Prostate gland (tissue), 2 donors: Measurements from ENCODE around the gene POLDIP3. TPM values are rescaled to one million over a fixed set of nuclear protein-coding genes. Genes with fewer than 3 reads are reported as not detected.

Experiments
- DNase-seq: peaks from one replicate; pipeline ENCODE4 v3.0.0-alpha.2; 2019; ENCODE audit warnings: low spot score
- H3K27ac ChIP-seq, 2 donors: fragments of 200-600 bp; sonication (generic); 2 replicates each; pipeline ENCODE4 v1.5.1; 2017 to 2019
- H3K27me3 ChIP-seq: fragments of 200-600 bp; sonication (generic); replicated peaks from 2 replicates; pipeline ENCODE4 v1.5.1; 2019; ENCODE audit not compliant: insufficient read depth
- H3K36me3 ChIP-seq, 2 donors: fragments of 200-600 bp; sonication (generic); 1 replicate in 1 of 2; 2 replicates in 1 of 2; pipeline versions ENCODE4 v1.5.1 to v1.8.1; 2017 to 2019
- H3K4me1 ChIP-seq: fragments of 200-600 bp; sonication (generic); replicated peaks from 2 replicates; pipeline ENCODE4 v1.5.1; 2019
- H3K4me3 ChIP-seq, 2 donors: fragments of 200-600 bp; sonication (generic); 2 replicates each; pipeline ENCODE4 v1.5.1; 2017 to 2019
- H3K9me3 ChIP-seq: fragments of 200-600 bp; sonication (generic); 2 replicates; pipeline ENCODE4 v1.5.1; 2017
- POLR2A ChIP-seq: fragments of 450-650 bp; IDR thresholded peaks from one replicate; pipeline ENCODE4 v1.6.1; 2016; ENCODE audit warnings: antibody characterized with exemption, mild to moderate bottlenecking
- POLR2AphosphoS5 ChIP-seq: sonication (generic); formaldehyde crosslinking; IDR thresholded peaks from one replicate; pipeline ENCODE4 v1.6.1; 2017; ENCODE audit warnings: antibody characterized with exemption
- WGBS: methylation state at CpG from one replicate; pipeline ENCODE4 v1.1.5; 2018; 5-methylcytosine and 5-hydroxymethylcytosine counted together
- intact Hi-C: fragments of 100-400 bp; cut with DNase I; formaldehyde crosslinking; loops from one replicate; pipeline ENCODE4 v1.14.2; 2022
- total RNA-seq, 2 donors: library from RNA; depleted of rRNA; stranded (reverse); fragments of >200 nt; gene quantifications; one replicate each; pipeline ENCODE4 v1.1.0, GENCODE V29; 2016
- TF ChIP-seq, protein P1 (sequence below), 4 experiments: fragments of 200-600 bp in 2 of 4; fragments of 450-650 bp in 2 of 4; sonication (generic) in 2 of 4; IDR thresholded peaks; 1 replicate in 3 of 4; 2 replicates in 1 of 4; pipeline ENCODE4 v1.5.1; 2016 to 2019; ENCODE audit warnings: antibody characterized with exemption in 4 of 4, mild to moderate bottlenecking in 2 of 4, moderate library complexity in 2 of 4

POLDIP3 gene
- total RNA-seq, 2 donors from 2014 or later = 46.4 to 62.6 TPM

DNA sequence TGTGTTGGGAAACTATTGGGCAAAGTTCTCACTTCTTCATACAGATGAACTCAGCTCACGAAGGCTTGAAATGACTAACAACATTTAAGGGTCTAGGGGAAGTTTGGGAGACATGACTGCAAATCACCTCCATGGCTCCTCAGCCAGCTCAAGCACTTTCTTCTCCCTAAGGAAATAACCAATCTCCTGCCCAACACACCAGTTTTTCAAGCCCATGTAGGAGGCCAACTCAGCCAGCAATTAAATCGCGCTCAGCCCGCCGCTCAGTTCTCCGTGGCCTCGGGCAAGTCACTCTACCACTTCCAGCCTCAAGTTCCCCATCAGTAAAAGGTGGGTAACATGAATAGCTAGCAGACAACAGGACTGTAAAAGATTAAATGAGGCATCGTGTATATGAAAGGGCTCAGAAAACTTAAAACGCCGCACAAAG is 796 bp downstream of the POLDIP3 start:
- Histone ChIP-seq H3K4me1 (peaks cover 18% of the 10 kb centered on the region), H3K4me3 (peak overlapping the region; percentile 80 to 92), H3K27me3 (no peaks in the 10 kb centered on the region), H3K36me3 (peaks cover 0 to 4% of the 10 kb centered on the region in 2 donors), H3K27ac (peak overlapping the region; percentile 97 to 99), H3K9me3 (no peaks in the 10 kb centered on the region)
- intact Hi-C loops = no loop called here
- WGBS = under 1% methylated on average over 10 of the region's 10 CpGs
- DNase-seq = no peak
- no peak for TF ChIP-seq POLR2AphosphoS5
- TF ChIP-seq, protein P1, sequence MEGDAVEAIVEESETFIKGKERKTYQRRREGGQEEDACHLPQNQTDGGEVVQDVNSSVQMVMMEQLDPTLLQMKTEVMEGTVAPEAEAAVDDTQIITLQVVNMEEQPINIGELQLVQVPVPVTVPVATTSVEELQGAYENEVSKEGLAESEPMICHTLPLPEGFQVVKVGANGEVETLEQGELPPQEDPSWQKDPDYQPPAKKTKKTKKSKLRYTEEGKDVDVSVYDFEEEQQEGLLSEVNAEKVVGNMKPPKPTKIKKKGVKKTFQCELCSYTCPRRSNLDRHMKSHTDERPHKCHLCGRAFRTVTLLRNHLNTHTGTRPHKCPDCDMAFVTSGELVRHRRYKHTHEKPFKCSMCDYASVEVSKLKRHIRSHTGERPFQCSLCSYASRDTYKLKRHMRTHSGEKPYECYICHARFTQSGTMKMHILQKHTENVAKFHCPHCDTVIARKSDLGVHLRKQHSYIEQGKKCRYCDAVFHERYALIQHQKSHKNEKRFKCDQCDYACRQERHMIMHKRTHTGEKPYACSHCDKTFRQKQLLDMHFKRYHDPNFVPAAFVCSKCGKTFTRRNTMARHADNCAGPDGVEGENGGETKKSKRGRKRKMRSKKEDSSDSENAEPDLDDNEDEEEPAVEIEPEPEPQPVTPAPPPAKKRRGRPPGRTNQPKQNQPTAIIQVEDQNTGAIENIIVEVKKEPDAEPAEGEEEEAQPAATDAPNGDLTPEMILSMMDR (IDR thresholded peaks at IDR 0.05) = no peak
- no peak for TF ChIP-seq POLR2A

DNA sequence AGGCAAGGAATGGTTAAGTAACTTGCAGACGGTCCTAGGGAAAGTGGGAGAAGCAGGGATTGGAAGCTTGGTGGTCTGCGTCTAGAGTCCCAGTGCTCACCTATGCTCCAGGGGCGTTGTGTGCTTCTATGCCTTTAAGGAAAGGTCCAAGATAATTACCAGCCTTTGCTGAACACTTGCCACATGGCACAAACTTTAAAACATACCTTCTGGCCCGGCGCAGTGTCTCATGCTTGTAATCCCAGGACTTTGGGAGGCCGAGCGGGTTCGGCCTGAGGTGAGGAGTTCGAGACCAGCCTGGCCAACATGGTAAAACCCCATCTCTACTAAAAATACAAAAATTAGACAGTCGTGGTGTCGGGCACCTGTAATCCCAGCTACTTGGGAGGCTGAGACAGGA is 2.3 kb downstream of the POLDIP3 start:
- WGBS = 45% methylated on average over 11 of the region's 11 CpGs
- Histone ChIP-seq H3K9me3 (no peaks in the 10 kb centered on the region), H3K4me3 (peak overlapping the region in 1 of 2 donors; percentile 80), H3K27ac (peak overlapping the region; percentile 97 to 99), H3K36me3 (peaks cover 0 to 4% of the 10 kb centered on the region in 2 donors), H3K27me3 (no peaks in the 10 kb centered on the region), H3K4me1 (peaks cover 18% of the 10 kb centered on the region)
- intact Hi-C loops = no loop called here
- TF ChIP-seq, protein P1 (IDR thresholded peaks at IDR 0.05) = no peak
- no peak for TF ChIP-seq POLR2A
- no peak for TF ChIP-seq POLR2AphosphoS5
- no peak for DNase-seq

DNA sequence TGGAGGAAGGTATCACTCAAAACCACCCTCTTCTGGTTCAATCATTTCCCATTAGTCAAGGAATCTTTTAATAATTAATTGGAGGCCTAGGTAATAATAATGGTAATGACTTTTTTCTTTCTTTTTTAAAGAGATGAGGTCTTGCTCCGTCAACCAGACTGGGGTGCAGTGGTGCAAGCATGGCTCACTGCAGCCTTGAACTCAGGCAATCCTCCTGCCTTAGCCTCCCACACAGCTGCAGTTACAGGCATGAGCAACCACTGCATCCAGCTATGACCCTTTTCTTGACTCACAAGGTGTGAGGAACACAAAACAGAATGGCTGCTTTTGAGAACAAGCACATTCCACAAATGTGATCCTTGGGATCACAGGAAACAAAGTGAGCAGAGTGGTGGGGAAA is 3.6 kb downstream of the POLDIP3 start:
- TF ChIP-seq POLR2A (no peak), POLR2AphosphoS5 (no peak)
- TF ChIP-seq, protein P1 (IDR thresholded peaks at IDR 0.05) = no peak
- H3K27ac ChIP-seq = no peak overlapping the region
- H3K4me3 ChIP-seq = no peak overlapping the region
- no peak for DNase-seq
- peaks cover 18% of the 10 kb centered on the region for H3K4me1 ChIP-seq
- no peaks in the 10 kb centered on the region for H3K9me3 ChIP-seq
- peaks cover 0 to 4% of the 10 kb centered on the region in 2 donors for H3K36me3 ChIP-seq
- intact Hi-C loops = no loop called here
- 86% methylated on average over 1 of the region's 1 CpG for WGBS
- H3K27me3 ChIP-seq = no peaks in the 10 kb centered on the region

DNA sequence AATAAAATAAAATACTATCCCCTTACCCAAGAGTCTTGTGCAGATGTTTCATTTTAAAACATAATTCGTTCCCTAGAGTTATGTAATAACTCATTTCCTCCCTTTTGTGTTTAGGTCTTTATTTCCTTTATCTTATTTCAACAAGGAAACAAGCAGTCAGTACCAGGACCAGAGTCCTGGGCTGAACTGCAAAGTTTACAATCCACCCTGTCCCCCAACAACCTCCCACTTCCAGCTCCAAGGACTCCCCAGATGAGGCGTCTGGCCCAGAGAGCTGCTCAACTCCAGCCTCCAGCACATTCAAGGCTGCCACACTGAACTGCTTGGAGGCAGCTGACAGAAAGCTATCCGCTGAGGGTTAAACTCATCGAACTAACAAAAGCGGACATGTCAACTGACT is 4.5 kb downstream of the POLDIP3 start:
- intact Hi-C loops = no loop called here
- H3K27me3 ChIP-seq = no peaks in the 10 kb centered on the region
- H3K27ac ChIP-seq = peak overlapping the region; percentile 6 to 14
- WGBS = 64% methylated on average over 5 of the region's 5 CpGs
- no peak overlapping the region for H3K4me3 ChIP-seq
- DNase-seq = no peak
- peaks cover 14% of the 10 kb centered on the region for H3K4me1 ChIP-seq
- TF ChIP-seq, protein P1 (IDR thresholded peaks at IDR 0.05) = no peak
- H3K9me3 ChIP-seq = no peaks in the 10 kb centered on the region
- H3K36me3 ChIP-seq = peaks cover 0 to 4% of the 10 kb centered on the region in 2 donors

DNA sequence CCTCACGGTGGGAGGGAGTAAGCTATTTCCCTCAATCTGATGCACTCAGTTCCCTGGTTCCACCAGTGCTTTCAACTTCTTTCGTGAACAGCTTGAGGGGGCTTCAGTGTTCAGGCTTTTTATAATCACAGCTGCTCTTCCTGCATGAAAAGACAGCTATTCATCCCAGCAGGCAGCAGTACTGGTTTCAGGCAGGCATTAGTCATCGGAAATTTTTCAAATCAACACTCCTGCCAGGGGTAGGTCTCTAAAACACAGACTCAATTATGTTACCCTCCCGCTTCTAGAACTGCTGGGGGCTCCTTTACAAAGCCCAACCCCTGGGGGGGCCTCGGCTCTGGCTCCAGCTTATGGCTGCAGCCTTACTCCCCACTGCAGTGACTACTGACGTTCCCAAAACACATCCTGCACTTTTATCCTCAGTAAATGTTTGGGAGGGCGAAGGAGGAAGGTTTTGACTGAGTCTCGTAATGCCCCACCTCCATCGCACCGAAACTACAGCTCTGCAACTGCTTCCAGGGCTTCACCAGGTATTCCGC is 5.8 kb downstream of the POLDIP3 start:
- H3K27ac ChIP-seq = peak overlapping the region; percentile 12 to 16
- DNase-seq = no peak
- no peaks in the 10 kb centered on the region for H3K27me3 ChIP-seq
- no peak overlapping the region for H3K4me3 ChIP-seq
- H3K9me3 ChIP-seq = no peaks in the 10 kb centered on the region
- intact Hi-C loops = no loop called here
- H3K36me3 ChIP-seq = peaks cover 0 to 4% of the 10 kb centered on the region in 2 donors
- peaks cover 14% of the 10 kb centered on the region for H3K4me1 ChIP-seq
- 30% methylated on average over 11 of the region's 11 CpGs for WGBS
- TF ChIP-seq POLR2AphosphoS5 (no peak), POLR2A (no peak)
- TF ChIP-seq, protein P1 (IDR thresholded peaks at IDR 0.05) = no peak
